Ovary (tissue), 3 donors: ENCODE measurements around the gene C9orf78.

Experiments
- CTCF ChIP-seq, 3 donors: fragments of 450-650 bp in 2 of 3; fragments of 200-600 bp in 1 of 3; IDR thresholded peaks; one replicate each; pipeline versions ENCODE4 v1.5.1 to v1.8.0; 2016 to 2022; ENCODE audit warnings: antibody characterized with exemption in 3 of 3, mild to moderate bottlenecking in 1 of 3
- EP300 ChIP-seq: sonication (generic); formaldehyde crosslinking; IDR thresholded peaks from one replicate; pipeline ENCODE4 v1.6.1; 2017; ENCODE audit warnings: antibody characterized with exemption
- POLR2A ChIP-seq: fragments of 450-650 bp; IDR thresholded peaks from one replicate; pipeline ENCODE4 v1.6.1; 2017; ENCODE audit warnings: antibody characterized with exemption, mild to moderate bottlenecking, moderate library complexity
- donor health status: DM: no; HTN: no; CAD: no.

DNA sequence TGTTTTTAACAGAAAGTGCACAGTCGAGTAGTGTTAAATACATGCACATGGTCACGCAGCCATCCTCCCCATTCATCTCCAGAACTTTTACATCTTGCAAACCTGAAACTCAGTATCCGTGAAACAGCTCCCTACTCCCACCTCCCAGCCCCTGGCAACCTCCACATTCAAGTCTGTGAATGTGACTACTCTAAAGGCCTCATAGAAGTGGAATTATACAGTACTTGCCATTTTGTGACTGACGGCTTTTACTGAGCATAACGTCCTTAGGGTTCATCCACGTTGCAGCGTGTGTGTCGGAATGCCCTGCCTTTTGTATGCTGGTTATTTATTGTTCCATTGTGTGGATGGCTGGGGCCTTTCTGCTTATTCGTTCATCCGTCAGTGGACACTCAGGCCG is 36.0 kb upstream of the C9orf78 start:
- TF ChIP-seq CTCF (IDR thresholded peaks at IDR 0.05) = no peak
- TF ChIP-seq POLR2A = no peak
- no peak for TF ChIP-seq EP300
